Naive thymus-derived CD4-positive, alpha-beta T cell (primary cell): ENCODE results near the gene TRMT61A. TPM values are rescaled to one million over a fixed set of nuclear protein-coding genes. Genes with fewer than 3 reads are reported as not detected.
"Not testable (repeated sequence)": the region's sequence is repeated elsewhere in the genome, so short reads cannot be mapped to it uniquely, and the experiment has no call there.

Experiments
- ATAC-seq: fragments of 150-1000 bp; cut with Tn5 transposase; 2 replicates; pipeline ENCODE4 v1.10.0; 2021; ENCODE audit warnings: mild to moderate bottlenecking, moderate library complexity
- CTCF ChIA-PET: fragments of 350-600 bp; sonication (Branson Sonifier 250); formaldehyde crosslinking; loops from one replicate; lab custom pipeline; 2021; ENCODE audit warnings: antibody characterized with exemption; lab: Charles Lee
- POLR2A ChIA-PET: fragments of 350-600 bp; sonication (Branson Sonifier 250); formaldehyde crosslinking; loops from one replicate; lab custom pipeline; 2021; ENCODE audit warnings: antibody characterized with exemption, inconsistent platforms; lab: Charles Lee
- DNase-seq, 9 donors: peaks; one replicate each; pipeline versions ENCODE4 v3.0.0 to v3.0.0-alpha.2; 2020 to 2022; ENCODE audit warnings: mixed read lengths in 1 of 9
- H3K27ac ChIP-seq: one replicate; pipeline ENCODE4 v1.7.0; 2013; ENCODE audit warnings: mild to moderate bottlenecking, low read depth, low read length, moderate library complexity
- H3K27me3 ChIP-seq, 2 donors: one replicate each; pipeline ENCODE4 v1.7.0; 2013; ENCODE audit warnings: low read length in 2 of 2, mild to moderate bottlenecking in 2 of 2, moderate library complexity in 2 of 2; ENCODE audit not compliant: control insufficient read depth in 2 of 2, insufficient read depth in 2 of 2
- H3K36me3 ChIP-seq, 3 experiments: 1 replicate in 2 of 3; 2 replicates in 1 of 3; pipeline ENCODE4 v1.7.0; 2013; ENCODE audit warnings: low read length in 3 of 3, mild to moderate bottlenecking in 3 of 3, moderate library complexity in 1 of 3; ENCODE audit not compliant: insufficient read depth in 3 of 3, control insufficient read depth in 2 of 3
- H3K4me1 ChIP-seq, 2 donors: one replicate each; pipeline ENCODE4 v1.7.0; 2013; ENCODE audit warnings: low read length in 2 of 2, mild to moderate bottlenecking in 2 of 2, moderate library complexity in 1 of 2; ENCODE audit not compliant: control insufficient read depth in 2 of 2, insufficient read depth in 2 of 2
- H3K4me3 ChIP-seq: 2 replicates; pipeline ENCODE4 v1.7.0; 2013; ENCODE audit warnings: mild to moderate bottlenecking, low read length
- H3K9me3 ChIP-seq, 3 experiments: 1 replicate in 2 of 3; 2 replicates in 1 of 3; pipeline ENCODE4 v1.7.0; 2013; ENCODE audit warnings: low read length in 3 of 3; ENCODE audit not compliant: control insufficient read depth in 2 of 3
- H3K27ac Mint-ChIP-seq, 9 donors: one replicate each; pipeline ENCODE4 v1.8.0; 2020 to 2022; ENCODE audit warnings: mixed read lengths in 9 of 9, mild to moderate bottlenecking in 8 of 9, moderate library complexity in 5 of 9, inconsistent platforms in 2 of 9
- H3K27me3 Mint-ChIP-seq, 5 donors: one replicate each; pipeline ENCODE4 v1.8.0; 2021 to 2022; ENCODE audit warnings: mixed read lengths in 5 of 5, mild to moderate bottlenecking in 1 of 5
- H3K36me3 Mint-ChIP-seq, 5 donors: one replicate each; pipeline ENCODE4 v1.8.0; 2020 to 2022; ENCODE audit warnings: mixed read lengths in 5 of 5, mild to moderate bottlenecking in 3 of 5, inconsistent platforms in 1 of 5
- H3K4me1 Mint-ChIP-seq, 7 donors: one replicate each; pipeline ENCODE4 v1.8.0; 2020 to 2022; ENCODE audit warnings: mixed read lengths in 7 of 7, mild to moderate bottlenecking in 3 of 7, inconsistent platforms in 1 of 7
- H3K4me3 Mint-ChIP-seq, 10 donors: one replicate each; pipeline ENCODE4 v1.8.0; 2020 to 2022; ENCODE audit warnings: mild to moderate bottlenecking in 10 of 10, mixed read lengths in 10 of 10, moderate library complexity in 6 of 10, inconsistent platforms in 2 of 10
- H3K9me3 Mint-ChIP-seq, 11 donors: one replicate each; pipeline ENCODE4 v1.8.0; 2020 to 2022; ENCODE audit warnings: mixed read lengths in 11 of 11, mild to moderate bottlenecking in 4 of 11, inconsistent platforms in 1 of 11, moderate library complexity in 1 of 11
- intact Hi-C, 2 donors: fragments of 100-400 bp; cut with micrococcal nuclease; formaldehyde crosslinking; loops; one replicate each; pipeline ENCODE4 v1.15.1; 2023
- polyA plus RNA-seq, 2 donors: library from polyadenylated mRNA; unstranded; fragments of 300-500 nt; fragmentation: Illumina TruSeq; gene quantifications; one replicate each; pipeline ENCODE4 v1.2.3, GENCODE V29; 2021
- total RNA-seq, 6 experiments: library from RNA in 5 of 6; stranded (reverse) in 5 of 6; gene quantifications; 1 replicate in 5 of 6; 2 replicates in 1 of 6; pipeline ENCODE4 v1.2.3 and lab custom pipeline; 2021 to 2026

The TRMT61A gene
- total and polyA plus RNA-seq, 7 experiments from 2014 or later: 6.3 to 15.1 (median 12.2) TPM

DNA sequence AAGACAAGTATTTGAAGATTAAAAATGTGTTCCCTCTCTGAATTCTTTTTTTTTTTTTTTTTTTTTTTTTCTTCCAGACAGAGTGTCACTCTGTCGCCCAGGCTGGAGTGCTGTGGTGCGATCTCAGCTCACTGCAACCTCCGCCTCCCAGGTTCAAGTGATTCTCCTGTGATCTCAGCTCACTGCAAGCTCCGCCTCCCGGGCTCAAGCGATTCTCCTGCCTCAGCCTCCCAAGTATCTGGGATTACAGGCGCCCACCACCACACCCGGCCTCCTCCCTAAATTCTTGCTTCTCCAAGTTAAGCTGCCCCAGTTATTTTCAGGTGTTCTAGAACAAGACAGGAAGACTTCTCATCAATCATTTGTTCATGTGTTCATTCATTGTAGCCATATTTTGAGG, 16.8 kb upstream of the TRMT61A start:
- ATAC-seq, intact Hi-C loops: not testable (repeated sequence)

DNA sequence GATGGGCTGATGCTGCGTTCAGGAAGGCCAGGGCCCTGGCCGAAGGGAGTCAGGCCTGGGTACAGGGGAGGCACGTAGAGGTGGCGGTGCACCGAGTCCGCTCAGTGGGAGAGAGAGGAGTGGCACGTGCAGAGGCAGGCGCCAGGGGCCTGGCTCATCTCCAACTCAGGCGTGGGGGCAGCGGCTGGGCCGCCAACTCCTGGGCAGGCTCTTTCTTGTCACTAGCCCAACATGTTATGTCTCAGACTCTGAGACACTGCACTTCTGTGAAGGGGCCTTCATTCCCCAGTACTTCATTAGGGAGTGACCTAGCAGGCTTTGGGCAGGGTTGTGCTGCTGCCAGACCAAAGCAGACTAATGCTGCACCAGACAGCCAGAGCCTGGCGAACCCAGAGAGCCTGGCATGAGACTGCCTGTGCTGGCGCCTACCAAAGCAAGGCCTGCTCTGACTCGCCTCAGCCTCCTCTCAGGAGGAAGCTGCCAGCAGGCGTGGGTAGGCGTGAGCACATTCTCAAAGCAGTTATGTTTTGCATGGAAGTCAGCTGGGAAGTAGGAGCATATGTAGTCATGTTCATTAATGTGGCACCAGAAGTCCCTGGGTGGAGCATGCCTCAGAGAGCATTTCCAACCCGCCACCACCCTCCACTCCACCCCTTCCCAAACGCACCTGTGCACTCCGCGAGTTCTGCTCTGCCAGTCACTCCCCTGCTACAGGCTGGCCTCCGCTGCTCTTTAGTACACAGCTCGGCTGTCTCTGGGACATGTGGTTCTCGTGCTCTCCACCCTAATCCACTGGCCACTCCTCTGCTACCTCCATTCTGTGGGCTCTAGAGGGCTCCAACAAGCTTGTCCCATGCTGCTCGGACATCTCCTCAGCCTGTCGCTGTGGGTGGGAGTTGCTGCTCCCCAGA, 16.0 kb upstream of the TRMT61A start:
- CTCF ChIA-PET: no interaction called here

More for the DNA sequence above, 16.8 kb upstream of the TRMT61A start:
- POLR2A ChIA-PET, H3K4me1 ChIP-seq, H3K27me3 Mint-ChIP-seq, H3K9me3 ChIP-seq, H3K9me3 Mint-ChIP-seq, DNase-seq, H3K4me3 Mint-ChIP-seq, H3K4me3 ChIP-seq, H3K27ac ChIP-seq, H3K4me1 Mint-ChIP-seq, H3K27me3 ChIP-seq: not testable (repeated sequence)
- peaks cover 0 to 12% (median 0%) of the 10 kb centered on the region in 5 donors for H3K36me3 Mint-ChIP-seq
- peaks cover 0 to 20% (median 0%) of the 10 kb centered on the region in 3 experiments for H3K36me3 ChIP-seq
- H3K27ac Mint-ChIP-seq: peak overlapping the region in 3 of 9 donors; percentile 41 to 59 (median 47)
- CTCF ChIA-PET: interaction anchor here (0.6 kb wide), 1 partner anchor 83 kb away, joined by 3 read pairs; no protein-coding TSS in a partner anchor

DNA sequence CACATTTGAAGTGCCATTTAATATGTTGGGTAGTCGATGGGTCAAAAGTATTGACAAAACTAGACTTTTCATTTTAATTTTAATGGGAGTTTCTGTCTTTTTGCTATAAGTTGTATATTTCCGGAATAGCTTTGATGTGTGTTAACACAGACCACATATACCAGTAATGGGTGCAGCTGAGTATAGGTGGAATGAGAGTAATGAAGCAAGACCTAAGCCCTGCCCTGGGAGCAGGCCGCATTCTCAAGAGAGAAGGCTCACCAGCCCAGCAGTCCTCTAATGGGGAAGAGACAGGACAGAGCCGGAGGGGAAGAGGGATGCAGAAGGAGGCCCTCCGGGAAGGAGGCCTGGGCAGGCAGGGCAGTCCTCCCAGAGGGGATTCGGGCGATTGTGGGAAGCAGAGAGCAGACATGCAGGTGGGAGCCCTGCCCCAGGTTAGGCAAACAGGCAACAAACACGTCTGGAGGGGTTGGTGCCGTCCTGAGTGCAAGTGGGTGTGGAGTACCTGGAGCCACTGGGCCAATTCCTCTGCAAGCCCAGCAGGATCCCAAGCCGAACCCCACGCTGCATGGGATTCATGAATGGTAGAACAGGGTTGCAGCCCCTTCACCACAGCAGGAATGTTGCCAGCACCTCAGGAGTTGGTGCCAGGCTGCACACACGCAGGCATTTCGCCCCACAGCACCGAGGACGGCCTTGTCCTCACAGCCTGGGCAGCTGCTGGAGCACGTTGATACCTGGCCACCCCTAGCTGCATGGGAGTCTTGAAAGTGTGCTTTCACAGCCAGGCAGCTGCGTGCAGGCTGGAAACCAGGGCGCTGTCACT, 14.2 kb upstream of the TRMT61A start:
- intact Hi-C loops: no loop called here
- Histone ChIP-seq H3K27me3 (no peaks in the 10 kb centered on the region), H3K36me3 (peaks cover 0 to 15% (median 0%) of the 10 kb centered on the region in 3 experiments), H3K9me3 (no peaks in the 10 kb centered on the region), H3K4me3 (no peak overlapping the region), H3K27ac (no peak overlapping the region), H3K4me1 (peaks cover 7 to 9% of the 10 kb centered on the region in 2 donors)
- peaks cover 0 to 7% (median 0%) of the 10 kb centered on the region in 5 donors for H3K27me3 Mint-ChIP-seq
- DNase-seq (no peak), ATAC-seq (no peak)
- CTCF ChIA-PET: no interaction called here
- no peak overlapping the region for H3K4me3 Mint-ChIP-seq
- H3K27ac Mint-ChIP-seq: no peak overlapping the region
- H3K36me3 Mint-ChIP-seq: peaks cover 0 to 3% (median 0%) of the 10 kb centered on the region in 5 donors
- peaks cover 0 to 13% (median 9%) of the 10 kb centered on the region in 7 donors for H3K4me1 Mint-ChIP-seq
- POLR2A ChIA-PET: interaction anchor here (0.6 kb wide), 1 partner anchor 31 kb away, joined by 3 read pairs; no protein-coding TSS in a partner anchor
- H3K9me3 Mint-ChIP-seq: no peaks in the 10 kb centered on the region

More for the DNA sequence above, 16.0 kb upstream of the TRMT61A start:
- Mint-ChIP-seq H3K36me3 (peaks cover 0 to 9% (median 0%) of the 10 kb centered on the region in 5 donors), H3K4me3 (no peak overlapping the region), H3K27me3 (no peaks in the 10 kb centered on the region), H3K27ac (peak overlapping the region in 2 of 9 donors; percentile 41 to 76), H3K4me1 (peaks cover 0 to 5% (median 0%) of the 10 kb centered on the region in 7 donors), H3K9me3 (no peaks in the 10 kb centered on the region)
- peak; percentile 8 for ATAC-seq
- peaks cover 0 to 17% (median 0%) of the 10 kb centered on the region in 3 experiments for H3K36me3 ChIP-seq
- no peak overlapping the region for H3K4me3 ChIP-seq
- no peak for DNase-seq
- intact Hi-C loops: no loop called here
- H3K27me3 ChIP-seq: no peaks in the 10 kb centered on the region
- H3K9me3 ChIP-seq: no peaks in the 10 kb centered on the region
- POLR2A ChIA-PET: interaction anchor here (0.5 kb wide), 1 partner anchor 179 kb away, joined by 3 read pairs; the partner anchor contains the start of gene EIF5
- no peaks in the 10 kb centered on the region for H3K4me1 ChIP-seq
- H3K27ac ChIP-seq: no peak overlapping the region

DNA sequence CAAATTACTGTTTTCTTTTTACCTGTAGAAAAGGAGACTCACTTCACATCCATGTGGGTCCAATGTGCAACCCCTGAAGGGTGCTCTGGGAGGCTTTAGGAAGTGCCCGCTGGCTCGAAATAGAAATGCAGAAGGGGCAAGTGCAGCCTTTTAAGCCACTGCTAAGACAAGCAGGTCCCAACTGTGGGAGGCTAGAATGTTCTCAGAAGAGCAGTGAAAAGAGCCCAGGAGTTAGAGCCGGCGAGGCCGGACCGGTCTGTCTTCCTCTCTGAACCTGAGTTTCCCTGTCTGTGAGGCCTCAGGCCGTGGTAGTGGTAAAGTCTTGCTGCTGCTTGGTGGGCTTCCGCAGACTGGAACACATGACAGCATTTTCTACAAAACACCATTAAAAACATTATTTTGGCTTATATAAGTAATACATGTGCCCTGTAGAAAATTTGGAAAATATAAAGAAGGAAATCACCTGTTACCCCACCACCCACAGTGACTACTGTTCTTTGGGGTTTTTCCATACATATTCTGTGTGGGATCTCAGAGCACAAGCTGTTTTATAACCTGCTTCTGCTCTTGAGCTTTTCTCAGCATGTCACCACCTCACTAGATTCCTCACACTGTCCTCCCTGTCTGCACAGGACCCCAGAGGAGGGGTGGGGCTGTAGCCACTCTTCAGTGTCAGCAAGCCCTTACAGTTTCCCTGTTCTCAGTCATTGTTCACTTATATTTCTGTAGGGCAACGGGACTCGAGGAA, 12.4 kb upstream of the TRMT61A start:
- ATAC-seq (no peak), DNase-seq (no peak)
- ChIA-PET CTCF (no interaction called here), POLR2A (no interaction called here)
- Histone ChIP-seq H3K27me3 (no peaks in the 10 kb centered on the region), H3K36me3 (peaks cover 0 to 5% (median 0%) of the 10 kb centered on the region in 3 experiments), H3K27ac (no peak overlapping the region), H3K9me3 (no peaks in the 10 kb centered on the region), H3K4me3 (no peak overlapping the region), H3K4me1 (peaks cover 7 to 15% of the 10 kb centered on the region in 2 donors)
- H3K4me1 Mint-ChIP-seq: peaks cover 0 to 17% (median 9%) of the 10 kb centered on the region in 7 donors
- peaks cover 0 to 3% (median 0%) of the 10 kb centered on the region in 5 donors for H3K36me3 Mint-ChIP-seq
- H3K9me3 Mint-ChIP-seq: no peaks in the 10 kb centered on the region
- intact Hi-C loops: no loop called here
- H3K4me3 Mint-ChIP-seq: no peak overlapping the region
- peaks cover 0 to 7% (median 0%) of the 10 kb centered on the region in 5 donors for H3K27me3 Mint-ChIP-seq
- H3K27ac Mint-ChIP-seq: peak overlapping the region in 2 of 9 donors; percentile 46 to 51

DNA sequence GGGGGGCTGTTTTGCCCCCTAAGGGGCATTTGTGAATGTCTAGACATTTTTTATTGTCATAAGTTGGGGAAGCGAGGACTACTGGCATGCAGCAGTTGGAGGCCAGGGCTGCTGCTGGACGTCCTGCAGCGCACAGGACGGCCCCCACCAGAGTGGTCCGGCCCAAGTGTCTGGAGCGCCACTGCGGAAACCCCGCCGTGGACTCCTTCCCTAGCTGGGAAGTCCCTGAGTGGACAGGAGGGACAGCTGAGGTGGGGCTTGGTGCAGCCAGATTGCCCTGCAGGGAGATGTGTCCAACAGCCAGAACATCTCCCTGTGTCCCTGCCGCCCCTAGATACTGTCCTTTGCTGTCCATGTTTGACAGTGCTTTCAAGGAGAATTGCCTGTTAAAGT, 11.8 kb upstream of the TRMT61A start:
- peak overlapping the region in 1 of 9 donors; percentile 46 for H3K27ac Mint-ChIP-seq
- H3K4me3 ChIP-seq: no peak overlapping the region
- H3K27me3 ChIP-seq: no peaks in the 10 kb centered on the region
- ChIA-PET CTCF (no interaction called here), POLR2A (no interaction called here)
- DNase-seq (no peak), ATAC-seq (no peak)
- H3K9me3 Mint-ChIP-seq: no peaks in the 10 kb centered on the region
- H3K9me3 ChIP-seq: no peaks in the 10 kb centered on the region
- peaks cover 0 to 7% (median 0%) of the 10 kb centered on the region in 5 donors for H3K27me3 Mint-ChIP-seq
- H3K4me1 Mint-ChIP-seq: peaks cover 0 to 17% (median 9%) of the 10 kb centered on the region in 7 donors
- H3K27ac ChIP-seq: no peak overlapping the region
- intact Hi-C loops: no loop called here
- peaks cover 7 to 15% of the 10 kb centered on the region in 2 donors for H3K4me1 ChIP-seq
- peaks cover 0 to 5% (median 0%) of the 10 kb centered on the region in 3 experiments for H3K36me3 ChIP-seq
- peaks cover 0 to 3% (median 0%) of the 10 kb centered on the region in 5 donors for H3K36me3 Mint-ChIP-seq
- H3K4me3 Mint-ChIP-seq: no peak overlapping the region
